ENCODE measurements around the gene CRBN.

The CRBN gene

GRCh38 chr3:3200632-3201212 lies 21.2 kb upstream of the CRBN start:
- H3K9ac ChIP-seq (ENCODE audit: insufficient read length) = no peak overlapping the region
- H3K4me3 ChIP-seq = no peak overlapping the region
- no peaks in the 10 kb centered on the region for H3K36me3 ChIP-seq (ENCODE audit: insufficient read depth, low read length)
- no peak for TF ChIP-seq EZH2 (IDR thresholded peaks at IDR 0.05)
- no peak for TF ChIP-seq POLR2AphosphoS5 (IDR thresholded peaks at IDR 0.05; ENCODE audit: borderline replicate concordance, low read depth, low read length)
- no peak for TF ChIP-seq FOXP2 (optimal IDR thresholded peaks at IDR 0.05; ENCODE audit: control extremely low read depth, extremely low read length, insufficient read depth)
- no peaks in the 10 kb centered on the region for H3K9me3 ChIP-seq (ENCODE audit: low read depth, low read length)
- no peak overlapping the region for H3K27ac ChIP-seq
- no peak for DNase-seq (ENCODE audit: low read depth, low spot score)

- Histone ChIP-seq H3K9ac (ENCODE audit: insufficient read length) (no peak overlapping the region), H3K36me3 (ENCODE audit: insufficient read depth, low read length) (no peaks in the 10 kb centered on the region), H3K27ac (no peak overlapping the region), H3K4me3 (no peak overlapping the region), H3K9me3 (ENCODE audit: low read depth, low read length) (no peaks in the 10 kb centered on the region)
- no peak for TF ChIP-seq EZH2 (IDR thresholded peaks at IDR 0.05)
- no peak for TF ChIP-seq FOXP2 (optimal IDR thresholded peaks at IDR 0.05; ENCODE audit: control extremely low read depth, extremely low read length, insufficient read depth)
- no peak for TF ChIP-seq POLR2AphosphoS5 (IDR thresholded peaks at IDR 0.05; ENCODE audit: borderline replicate concordance, low read depth, low read length)
- no peak for DNase-seq (ENCODE audit: low read depth, low spot score)
These were observed 19.8 kb upstream of the CRBN start for GRCh38 chr3:3199306-3199705.

DNA sequence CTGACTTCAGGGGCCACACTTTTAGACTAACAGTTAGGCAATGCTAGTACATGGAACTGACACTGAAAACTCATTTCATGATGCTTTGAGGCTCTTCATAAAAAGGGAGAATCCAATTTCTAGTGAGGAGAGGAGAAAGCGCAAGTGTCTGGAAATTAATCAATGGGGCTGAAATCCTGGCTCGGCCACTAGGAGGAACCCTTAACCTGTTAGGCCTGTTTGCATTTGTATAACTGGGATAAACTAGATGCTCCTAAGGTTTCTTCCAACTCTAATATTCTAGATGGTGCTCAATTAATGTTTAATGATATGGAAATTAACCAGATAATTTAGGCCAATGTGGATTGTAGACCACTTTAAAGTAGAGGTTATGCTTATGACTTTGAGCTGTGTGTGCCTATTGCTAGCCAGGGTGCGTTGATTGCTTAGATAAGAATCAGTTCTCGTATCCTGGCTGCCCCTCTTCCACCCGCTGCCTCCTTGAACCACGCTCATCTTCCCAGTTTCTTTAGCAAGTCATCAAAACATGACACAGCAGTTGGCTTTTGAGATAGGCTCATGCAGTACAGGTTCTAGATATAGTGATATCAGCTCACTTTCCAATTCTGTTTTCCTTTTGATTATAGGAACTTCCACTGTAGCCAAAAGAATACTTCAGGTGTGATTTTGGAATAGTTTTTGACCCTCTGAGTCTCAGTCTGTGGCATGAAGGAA lies 16.8 kb upstream of the CRBN start:
- DNase-seq (ENCODE audit: low read depth, low spot score) = no peak
- Histone ChIP-seq H3K36me3 (ENCODE audit: insufficient read depth, low read length) (no peaks in the 10 kb centered on the region), H3K9me3 (ENCODE audit: low read depth, low read length) (no peaks in the 10 kb centered on the region), H3K27ac (no peak overlapping the region), H3K9ac (ENCODE audit: insufficient read length) (no peak overlapping the region), H3K4me3 (no peak overlapping the region)
- TF ChIP-seq POLR2AphosphoS5 (IDR thresholded peaks at IDR 0.05; ENCODE audit: borderline replicate concordance, low read depth, low read length) (no peak), EZH2 (IDR thresholded peaks at IDR 0.05) (no peak), FOXP2 (optimal IDR thresholded peaks at IDR 0.05; ENCODE audit: control extremely low read depth, extremely low read length, insufficient read depth) (no peak)

GRCh38 chr3:3194861-3195260 lies 15.4 kb upstream of the CRBN start:
- DNase-seq (ENCODE audit: low read depth, low spot score) = no peak
- Histone ChIP-seq H3K4me3 (no peak overlapping the region), H3K9ac (ENCODE audit: insufficient read length) (no peak overlapping the region), H3K27ac (no peak overlapping the region), H3K36me3 (ENCODE audit: insufficient read depth, low read length) (no peaks in the 10 kb centered on the region), H3K9me3 (ENCODE audit: low read depth, low read length) (no peaks in the 10 kb centered on the region)
- TF ChIP-seq EZH2 (IDR thresholded peaks at IDR 0.05) (no peak), FOXP2 (optimal IDR thresholded peaks at IDR 0.05; ENCODE audit: control extremely low read depth, extremely low read length, insufficient read depth) (no peak), POLR2AphosphoS5 (IDR thresholded peaks at IDR 0.05; ENCODE audit: borderline replicate concordance, low read depth, low read length) (no peak)

DNA sequence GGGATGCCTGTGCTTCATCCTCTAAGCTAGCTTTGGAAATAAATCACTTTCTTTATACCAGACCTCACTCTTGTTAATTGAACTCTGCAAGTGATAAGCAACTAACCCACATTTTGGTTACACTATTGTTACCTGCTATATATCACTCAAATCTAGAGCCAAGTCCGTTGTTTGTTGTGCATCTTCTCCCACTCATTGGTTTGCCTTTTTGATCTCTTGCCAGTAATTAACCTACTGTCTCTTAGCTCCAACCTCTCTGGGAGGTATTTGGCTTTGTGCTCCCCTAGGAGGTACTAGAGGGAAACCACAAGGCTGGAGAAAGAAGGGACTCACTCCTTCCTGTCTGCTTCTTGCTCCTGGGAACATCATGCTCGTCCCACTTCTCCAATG lies 12.8 kb upstream of the CRBN start:
- Histone ChIP-seq H3K27ac (no peak overlapping the region), H3K9ac (ENCODE audit: insufficient read length) (no peak overlapping the region), H3K9me3 (ENCODE audit: low read depth, low read length) (no peaks in the 10 kb centered on the region), H3K4me3 (no peak overlapping the region), H3K36me3 (ENCODE audit: insufficient read depth, low read length) (no peaks in the 10 kb centered on the region)
- TF ChIP-seq FOXP2 (optimal IDR thresholded peaks at IDR 0.05; ENCODE audit: control extremely low read depth, extremely low read length, insufficient read depth) (no peak), EZH2 (IDR thresholded peaks at IDR 0.05) (no peak)
- no peak for DNase-seq (ENCODE audit: low read depth, low spot score)

- Histone ChIP-seq H3K9ac (ENCODE audit: insufficient read length) (no peak overlapping the region), H3K9me3 (ENCODE audit: low read depth, low read length) (no peaks in the 10 kb centered on the region), H3K36me3 (ENCODE audit: insufficient read depth, low read length) (no peaks in the 10 kb centered on the region), H3K27ac (no peak overlapping the region), H3K4me3 (no peak overlapping the region)
- DNase-seq (ENCODE audit: low read depth, low spot score) = no peak
- no peak for TF ChIP-seq EZH2 (IDR thresholded peaks at IDR 0.05)
- TF ChIP-seq POLR2AphosphoS5 (IDR thresholded peaks at IDR 0.05; ENCODE audit: borderline replicate concordance, low read depth, low read length) = no peak
- TF ChIP-seq FOXP2 (optimal IDR thresholded peaks at IDR 0.05; ENCODE audit: control extremely low read depth, extremely low read length, insufficient read depth) = no peak
These were observed 12.3 kb upstream of the CRBN start for GRCh38 chr3:3191675-3192285.

GRCh38 chr3:3189961-3190360 lies 10.5 kb upstream of the CRBN start:
- no peak for TF ChIP-seq FOXP2 (optimal IDR thresholded peaks at IDR 0.05; ENCODE audit: control extremely low read depth, extremely low read length, insufficient read depth)
- TF ChIP-seq EZH2 (IDR thresholded peaks at IDR 0.05) = no peak
- no peak for TF ChIP-seq POLR2AphosphoS5 (IDR thresholded peaks at IDR 0.05; ENCODE audit: borderline replicate concordance, low read depth, low read length)
- no peak for DNase-seq (ENCODE audit: low read depth, low spot score)
- no peak overlapping the region for H3K4me3 ChIP-seq
- H3K27ac ChIP-seq = no peak overlapping the region
- H3K36me3 ChIP-seq (ENCODE audit: insufficient read depth, low read length) = no peaks in the 10 kb centered on the region
- H3K9ac ChIP-seq (ENCODE audit: insufficient read length) = no peak overlapping the region
- no peaks in the 10 kb centered on the region for H3K9me3 ChIP-seq (ENCODE audit: low read depth, low read length)

GRCh38 chr3:3189102-3189727 lies 9.7 kb upstream of the CRBN start:
- no peak overlapping the region for H3K9ac ChIP-seq (ENCODE audit: insufficient read length)
- no peak for DNase-seq (ENCODE audit: low read depth, low spot score)
- H3K4me3 ChIP-seq = no peak overlapping the region
- no peaks in the 10 kb centered on the region for H3K36me3 ChIP-seq (ENCODE audit: insufficient read depth, low read length)
- TF ChIP-seq EZH2 (IDR thresholded peaks at IDR 0.05) = no peak
- no peak for TF ChIP-seq POLR2AphosphoS5 (IDR thresholded peaks at IDR 0.05; ENCODE audit: borderline replicate concordance, low read depth, low read length)
- TF ChIP-seq FOXP2 (optimal IDR thresholded peaks at IDR 0.05; ENCODE audit: control extremely low read depth, extremely low read length, insufficient read depth) = no peak
- no peak overlapping the region for H3K27ac ChIP-seq
- no peaks in the 10 kb centered on the region for H3K9me3 ChIP-seq (ENCODE audit: low read depth, low read length)
